Right lobe of liver (tissue), 4 donors: Measurements from ENCODE around the gene SPARCL1.

Experiments
- CTCF ChIP-seq, 4 donors: fragments of 200-600 bp in 3 of 4; fragments of 450-650 bp in 1 of 4; IDR thresholded peaks; one replicate each; pipeline versions ENCODE4 v1.5.1 to v1.8.0; 2016 to 2022; ENCODE audit warnings: antibody characterized with exemption in 4 of 4, mild to moderate bottlenecking in 2 of 4
- POLR2A ChIP-seq: fragments of 450-650 bp; IDR thresholded peaks from one replicate; pipeline ENCODE4 v1.6.1; 2017; ENCODE audit warnings: antibody characterized with exemption, mild to moderate bottlenecking
- donor health status: DM: no; HTN: no; CAD: no.
- donor health status: DM: no; HTN: no; CAD: no.
- donor health status: DM: no; HTN: yes; CAD: no.

GRCh38 chr4:87530868-87531267 is 1.7 kb upstream of the SPARCL1 start:
- TF ChIP-seq POLR2A (no peak), CTCF (IDR thresholded peaks at IDR 0.05) (no peak)
